Right atrium auricular region (tissue), 2 donors: ENCODE results near the gene CCL8. TPM values are rescaled to one million over a fixed set of nuclear protein-coding genes. Genes with fewer than 3 reads are reported as not detected.

Source experiments
- DNase-seq: peaks from one replicate; pipeline ENCODE4 v3.0.0-alpha.2; 2019; ENCODE audit warnings: low spot score
- H3K27ac ChIP-seq, 2 donors: fragments of 200-600 bp; sonication (generic); 1 replicate in 1 of 2; 2 replicates in 1 of 2; pipeline ENCODE4 v1.5.1; 2016 to 2019
- H3K27me3 ChIP-seq, 2 donors: fragments of 200-600 bp; sonication (generic); one replicate each; pipeline versions ENCODE4 v1.5.1 to v1.6.0; 2017 to 2019
- H3K36me3 ChIP-seq: fragments of 200-600 bp; sonication (generic); one replicate; pipeline ENCODE4 v1.5.1; 2016
- H3K4me1 ChIP-seq, 2 donors: fragments of 200-600 bp; sonication (generic); one replicate each; pipeline versions ENCODE4 v1.5.1 to v1.6.0; 2017 to 2019
- H3K4me3 ChIP-seq, 2 donors: fragments of 200-600 bp; sonication (generic); 1 replicate in 1 of 2; 2 replicates in 1 of 2; pipeline ENCODE4 v1.5.1; 2017 to 2019; ENCODE audit warnings: mild to moderate bottlenecking in 1 of 2, moderate library complexity in 1 of 2
- H3K9me3 ChIP-seq, 2 donors: fragments of 200-600 bp; sonication (generic); one replicate each; pipeline ENCODE4 v1.5.1; 2019
- total RNA-seq, 2 donors: library from RNA; depleted of rRNA; stranded (reverse); fragments of >200 nt; gene quantifications; one replicate each; pipeline ENCODE4 v1.1.0, GENCODE V29; 2016
- TF ChIP-seq, protein P1 (sequence below), 2 donors: fragments of 200-600 bp; sonication (generic); IDR thresholded peaks; one replicate each; pipeline ENCODE4 v1.5.1; 2019; ENCODE audit warnings: antibody characterized with exemption in 2 of 2

CCL8 gene
- under 1 TPM in 1 of 2 donors, not detected in 1; 0.52 TPM for total RNA-seq

GRCh38 chr17:34319039-34319483 is at the start of gene CCL8:
CCL8 (plus strand) TSS chr17:34319435; CDS start chr17:34319502, 67 bp downstream.
- peak within 1 kb of the TSS; percentile 31 to 41 for H3K27ac ChIP-seq
- no peaks in the 10 kb centered on the region for H3K36me3 ChIP-seq
- no peaks in the 10 kb centered on the region for H3K27me3 ChIP-seq
- TF ChIP-seq, protein P1, sequence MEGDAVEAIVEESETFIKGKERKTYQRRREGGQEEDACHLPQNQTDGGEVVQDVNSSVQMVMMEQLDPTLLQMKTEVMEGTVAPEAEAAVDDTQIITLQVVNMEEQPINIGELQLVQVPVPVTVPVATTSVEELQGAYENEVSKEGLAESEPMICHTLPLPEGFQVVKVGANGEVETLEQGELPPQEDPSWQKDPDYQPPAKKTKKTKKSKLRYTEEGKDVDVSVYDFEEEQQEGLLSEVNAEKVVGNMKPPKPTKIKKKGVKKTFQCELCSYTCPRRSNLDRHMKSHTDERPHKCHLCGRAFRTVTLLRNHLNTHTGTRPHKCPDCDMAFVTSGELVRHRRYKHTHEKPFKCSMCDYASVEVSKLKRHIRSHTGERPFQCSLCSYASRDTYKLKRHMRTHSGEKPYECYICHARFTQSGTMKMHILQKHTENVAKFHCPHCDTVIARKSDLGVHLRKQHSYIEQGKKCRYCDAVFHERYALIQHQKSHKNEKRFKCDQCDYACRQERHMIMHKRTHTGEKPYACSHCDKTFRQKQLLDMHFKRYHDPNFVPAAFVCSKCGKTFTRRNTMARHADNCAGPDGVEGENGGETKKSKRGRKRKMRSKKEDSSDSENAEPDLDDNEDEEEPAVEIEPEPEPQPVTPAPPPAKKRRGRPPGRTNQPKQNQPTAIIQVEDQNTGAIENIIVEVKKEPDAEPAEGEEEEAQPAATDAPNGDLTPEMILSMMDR (IDR thresholded peaks at IDR 0.05): no peak
- no peak within 1 kb of the TSS for H3K4me3 ChIP-seq
- H3K4me1 ChIP-seq: peaks cover 0 to 16% of the 10 kb centered on the region in 2 donors
- H3K9me3 ChIP-seq: peaks cover 0 to 6% of the 10 kb centered on the region in 2 donors
- no peak for DNase-seq

DNA sequence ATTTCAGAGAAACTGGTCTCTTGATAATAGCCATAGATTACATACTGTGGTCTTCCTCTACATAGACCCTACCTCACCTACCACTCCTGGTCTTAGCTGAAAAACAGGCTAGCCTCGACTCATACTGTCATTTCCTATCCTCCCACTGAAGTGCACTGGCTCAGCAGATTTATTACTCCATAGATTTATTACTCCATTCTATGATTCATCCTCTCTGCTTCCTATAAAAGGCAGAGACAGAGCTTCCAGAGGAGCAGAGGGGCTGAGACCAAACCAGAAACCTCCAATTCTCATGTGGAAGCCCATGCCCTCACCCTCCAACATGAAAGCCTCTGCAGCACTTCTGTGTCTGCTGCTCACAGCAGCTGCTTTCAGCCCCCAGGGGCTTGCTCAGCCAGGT is 49.3 kb upstream of the CCL8 start, which contains the start of gene CCL7:
TSS of gene CCL7 (plus strand) at position 253 of the 400 bp plus-strand sequence. CDS start at position 323, 70 bp downstream.
- no peaks in the 10 kb centered on the region for H3K27me3 ChIP-seq
- H3K4me3 ChIP-seq: no peak within 1 kb of the TSS
- no peak within 1 kb of the TSS for H3K27ac ChIP-seq
- TF ChIP-seq, protein P1 (IDR thresholded peaks at IDR 0.05): no peak
- no peak for DNase-seq
- no peaks in the 10 kb centered on the region for H3K36me3 ChIP-seq
- H3K4me1 ChIP-seq: no peaks in the 10 kb centered on the region
- H3K9me3 ChIP-seq: no peaks in the 10 kb centered on the region

GRCh38 chr17:34275881-34276280 is 43.4 kb upstream of the CCL8 start:
- Histone ChIP-seq H3K27me3 (no peaks in the 10 kb centered on the region), H3K36me3 (no peaks in the 10 kb centered on the region), H3K9me3 (no peaks in the 10 kb centered on the region), H3K4me1 (no peaks in the 10 kb centered on the region), H3K4me3 (no peak overlapping the region), H3K27ac (no peak overlapping the region)
- DNase-seq: no peak
- TF ChIP-seq, protein P1 (IDR thresholded peaks at IDR 0.05): no peak

DNA sequence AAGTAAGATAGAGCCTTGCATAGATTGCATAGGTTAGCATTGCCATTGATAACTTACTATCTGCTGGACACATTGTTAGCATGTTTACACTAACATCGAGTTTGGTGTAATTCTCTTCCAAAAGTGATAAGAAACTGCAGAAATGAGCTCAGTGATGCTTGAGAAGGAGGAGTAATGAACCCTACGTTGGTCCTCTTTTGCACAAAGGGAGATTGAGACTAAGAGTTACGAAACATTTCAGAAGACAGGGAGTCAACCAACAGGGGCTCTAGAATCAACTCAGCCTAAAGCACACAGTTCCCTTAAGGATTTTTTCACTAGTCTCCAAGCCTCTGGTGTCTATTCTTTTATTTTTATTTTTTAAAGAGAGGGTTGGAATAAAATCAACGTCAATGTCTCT is 42.4 kb upstream of the CCL8 start:
- no peak for DNase-seq
- TF ChIP-seq, protein P1 (IDR thresholded peaks at IDR 0.05): no peak
- H3K36me3 ChIP-seq: no peaks in the 10 kb centered on the region

GRCh38 chr17:34283571-34283970 is 35.7 kb upstream of the CCL8 start:
- Histone ChIP-seq H3K4me3 (no peak overlapping the region), H3K36me3 (no peaks in the 10 kb centered on the region), H3K27me3 (no peaks in the 10 kb centered on the region), H3K4me1 (no peaks in the 10 kb centered on the region), H3K27ac (no peak overlapping the region), H3K9me3 (no peaks in the 10 kb centered on the region)
- TF ChIP-seq, protein P1 (IDR thresholded peaks at IDR 0.05): no peak
- no peak for DNase-seq

More for the DNA sequence above, 42.4 kb upstream of the CCL8 start:
- Histone ChIP-seq H3K9me3 (no peaks in the 10 kb centered on the region), H3K27ac (no peak overlapping the region), H3K27me3 (no peaks in the 10 kb centered on the region), H3K4me1 (no peaks in the 10 kb centered on the region), H3K4me3 (no peak overlapping the region)

DNA sequence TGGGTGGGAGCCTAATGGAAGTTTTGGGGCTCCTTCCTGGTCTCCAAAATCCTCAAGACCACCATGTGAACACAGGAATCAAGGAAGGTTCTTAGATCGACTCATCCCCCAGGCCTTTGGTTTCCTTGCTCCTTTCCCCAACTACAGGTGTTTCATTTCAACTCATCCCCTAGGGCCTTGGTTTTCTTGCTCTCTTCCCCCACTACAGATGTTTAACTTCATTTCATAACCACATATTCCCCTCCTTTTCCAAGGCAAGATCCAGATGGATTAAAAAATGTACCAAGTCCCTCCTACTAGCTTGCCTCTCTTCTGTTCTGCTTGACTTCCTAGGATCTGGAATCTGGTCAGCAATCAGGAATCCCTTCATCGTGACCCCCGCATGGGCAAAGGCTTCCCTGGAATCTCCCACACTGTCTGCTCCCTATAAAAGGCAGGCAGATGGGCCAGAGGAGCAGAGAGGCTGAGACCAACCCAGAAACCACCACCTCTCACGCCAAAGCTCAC is 33.9 kb upstream of the CCL8 start, which contains the start of gene CCL11:
TSS of gene CCL11 (plus strand) at position 457 of the 507 bp plus-strand sequence. CDS start 67 bp downstream, outside the sequence.
- H3K27ac ChIP-seq: no peak within 1 kb of the TSS
- no peaks in the 10 kb centered on the region for H3K36me3 ChIP-seq
- no peaks in the 10 kb centered on the region for H3K27me3 ChIP-seq
- no peak for DNase-seq
- H3K4me3 ChIP-seq: no peak within 1 kb of the TSS
- TF ChIP-seq, protein P1 (IDR thresholded peaks at IDR 0.05): no peak
- H3K9me3 ChIP-seq: no peaks in the 10 kb centered on the region
- no peaks in the 10 kb centered on the region for H3K4me1 ChIP-seq
